HepG2 (cell line): ENCODE results near the gene PPIL6. TPM values are rescaled to one million over a fixed set of nuclear protein-coding genes. Genes with fewer than 3 reads are reported as not detected.
A peak's percentile ranks its signal among the peaks of the same experiment; 100 is the strongest.

Source experiments
- ATAC-seq: fragments of 200-7000 bp; cut with Tn5 transposase; 3 replicates; pipeline ENCODE4 v1.9.1; 2020; ENCODE audit warnings: mild to moderate bottlenecking, moderate library complexity
- BruUV-seq: library from RNA; stranded (reverse); fragments of 400-500 nt; replicated peaks from 2 replicates; lab custom pipeline; 2021; lab: Mats Ljungman, UMichigan
- CTCF ChIA-PET: fragments of 300-600 bp; formaldehyde crosslinking; extraction: SDS; loops from one replicate; lab custom pipeline; 2021; ENCODE audit warnings: low total read pairs, inconsistent platforms, low intra/inter-chr PET ratio; lab: Yijun Ruan, JAX
- POLR2A ChIA-PET: fragments of 350-600 bp; sonication (Branson Sonifier 250); formaldehyde crosslinking; loops from one replicate; lab custom pipeline; 2020; ENCODE audit warnings: antibody characterized with exemption, inconsistent platforms; lab: Yijun Ruan, JAX
- DNase-seq: peaks from one replicate; pipeline ENCODE4 v3.0.0-alpha.2; 2015; ENCODE audit warnings: low spot score
- FAIRE-seq: peaks from 3 replicates; lab custom pipeline; 2011; peaks lifted over from hg19 to GRCh38; lab: Jason Lieb, UNC
- H2AFZ ChIP-seq: one replicate; pipeline ENCODE4 v1.6.1; 2011; ENCODE audit warnings: low read length, inconsistent platforms
- H3K27ac ChIP-seq: fragments of 300-600 bp; 3 replicates; pipeline ENCODE4 v1.8.0; 2011; ENCODE audit warnings: mixed run types, mild to moderate bottlenecking, mixed read lengths, low read length, inconsistent platforms; ENCODE audit not compliant: insufficient read depth; ENCODE audit errors: extremely low read length
- H3K27me3 ChIP-seq, 2 experiments: fragments of 200-600 bp in 1 of 2; 2 replicates in 1 of 2; 3 replicates in 1 of 2; pipeline versions ENCODE4 v1.6.0 to v1.8.0; 2011; ENCODE audit warnings: low read length in 2 of 2, mild to moderate bottlenecking in 2 of 2, moderate library complexity in 2 of 2, inconsistent platforms in 1 of 2; ENCODE audit not compliant: insufficient read depth in 2 of 2, control insufficient read depth in 1 of 2
- H3K36me3 ChIP-seq, 2 experiments: fragments of 200-600 bp in 1 of 2; replicated peaks in 1 of 2; 2 replicates in 1 of 2; 3 replicates in 1 of 2; pipeline versions ENCODE4 v1.5.1 to v1.8.0; 2011; ENCODE audit warnings: low read length in 2 of 2, inconsistent platforms in 1 of 2; ENCODE audit not compliant: insufficient read depth in 2 of 2, control insufficient read depth in 1 of 2
- H3K4me1 ChIP-seq: 2 replicates; pipeline ENCODE4 v1.5.1; 2012; ENCODE audit warnings: low read length, inconsistent platforms; ENCODE audit not compliant: insufficient read depth
- H3K4me2 ChIP-seq: 2 replicates; pipeline ENCODE4 v1.6.0; 2011; ENCODE audit warnings: low read depth, low read length, inconsistent platforms
- H3K4me3 ChIP-seq, 3 experiments: fragments of 200-600 bp in 1 of 3; sonication (generic), shearing (Covaris generic) in 1 of 3; replicated peaks in 1 of 3; 2 replicates each; pipeline ENCODE4 v1.5.1; 2011 to 2016; ENCODE audit warnings: low read length in 3 of 3, inconsistent platforms in 2 of 3, low read depth in 2 of 3, mild to moderate bottlenecking in 2 of 3, control low read depth in 1 of 3, mixed read lengths in 1 of 3; ENCODE audit not compliant: insufficient read depth in 1 of 3
- H3K79me2 ChIP-seq: one replicate; pipeline ENCODE4 v1.6.1; 2011; ENCODE audit warnings: low read length, inconsistent platforms; ENCODE audit not compliant: insufficient read depth
- H3K9ac ChIP-seq: 2 replicates; pipeline ENCODE4 v1.6.0; 2011; ENCODE audit warnings: mild to moderate bottlenecking, low read depth, low read length, inconsistent platforms; ENCODE audit not compliant: insufficient read depth
- H3K9me3 ChIP-seq: 2 replicates; pipeline ENCODE4 v1.5.1; 2012; ENCODE audit warnings: mild to moderate bottlenecking, low read length
- H4K20me1 ChIP-seq: 2 replicates; pipeline ENCODE4 v1.6.0; 2011; ENCODE audit warnings: inconsistent platforms, mild to moderate bottlenecking, low read length, moderate library complexity; ENCODE audit not compliant: insufficient read depth
- ARNTL ChIP-seq: sonication (generic); formaldehyde crosslinking; IDR thresholded peaks from 2 replicates; pipeline ENCODE4 v1.4.0; 2020; ENCODE audit warnings: mild to moderate bottlenecking, missing genetic modification reagents
- CREM ChIP-seq, 2 experiments: sonication (generic) in 1 of 2; formaldehyde crosslinking in 1 of 2; IDR thresholded peaks; 2 replicates each; pipeline versions ENCODE4 v1.4.0 to v1.6.1; 2016 to 2020; ENCODE audit warnings: antibody characterized with exemption in 1 of 2, mild to moderate bottlenecking in 1 of 2, missing genetic modification reagents in 1 of 2
- GATAD1 ChIP-seq: IDR thresholded peaks from 2 replicates; pipeline ENCODE4 v1.6.1; 2016; ENCODE audit warnings: missing genetic modification reagents, missing compliant biosample characterization
- GPN1 ChIP-seq: sonication (generic); formaldehyde crosslinking; IDR thresholded peaks from 2 replicates; pipeline ENCODE4 v1.5.1; 2020; ENCODE audit warnings: missing genetic modification reagents, borderline replicate concordance
- HNRNPL ChIP-seq: fragments of 200-400 bp; formaldehyde crosslinking; IDR thresholded peaks from 2 replicates; pipeline ENCODE4 v1.6.1; 2017; ENCODE audit warnings: mild to moderate bottlenecking, low read depth, low read length
- KDM4B ChIP-seq: sonication (generic); formaldehyde crosslinking; IDR thresholded peaks from 2 replicates; pipeline ENCODE4 v1.4.0; 2020; ENCODE audit warnings: missing genetic modification reagents
- KLF13 ChIP-seq: sonication (generic); formaldehyde crosslinking; IDR thresholded peaks from 2 replicates; pipeline ENCODE4 v1.4.0; 2020; ENCODE audit warnings: mild to moderate bottlenecking, missing genetic modification reagents
- MAFF ChIP-seq: IDR thresholded peaks from 2 replicates; pipeline ENCODE4 v1.6.1; 2011; ENCODE audit warnings: low read depth, low read length, improper control_type of control experiment
- RFX3 ChIP-seq: IDR thresholded peaks from 2 replicates; pipeline ENCODE4 v1.6.1; 2016; ENCODE audit warnings: missing biosample characterization, missing genetic modification reagents
- SKI ChIP-seq: fragments of 450-650 bp; IDR thresholded peaks from one replicate; pipeline ENCODE4 v1.6.1; 2018; ENCODE audit warnings: mild to moderate bottlenecking; ENCODE audit not compliant: partially characterized antibody
- SOX13 ChIP-seq, 3 experiments: fragments of 450-650 bp in 1 of 3; sonication (generic) in 1 of 3; formaldehyde crosslinking in 1 of 3; IDR thresholded peaks in 2 of 3; conservative IDR thresholded peaks in 1 of 3; 2 replicates each; pipeline versions ENCODE4 v1.5.0 to v1.6.1; 2016 to 2020; ENCODE audit warnings: antibody characterized with exemption in 1 of 3, mild to moderate bottlenecking in 1 of 3, missing compliant biosample characterization in 1 of 3, missing genetic modification reagents in 1 of 3, moderate library complexity in 1 of 3
- XRCC5 ChIP-seq: fragments of 200-400 bp; formaldehyde crosslinking; optimal IDR thresholded peaks from 2 replicates; pipeline ENCODE3; 2017; ENCODE audit warnings: mild to moderate bottlenecking, low read length
- ZNF605 ChIP-seq: sonication (generic); formaldehyde crosslinking; IDR thresholded peaks from 2 replicates; pipeline ENCODE4 v1.8.0; 2022; ENCODE audit warnings: mild to moderate bottlenecking, missing genetic modification reagents
- ZSCAN31 ChIP-seq: sonication (generic); formaldehyde crosslinking; IDR thresholded peaks from 2 replicates; pipeline ENCODE4 v1.5.0; 2020; ENCODE audit warnings: low read depth, mild to moderate bottlenecking, missing genetic modification reagents
- WGBS: methylation state at CpG from one replicate; pipeline ENCODE4 v1.1.6; 2017; ENCODE audit warnings: low lambda C conversion rate; 5-methylcytosine and 5-hydroxymethylcytosine counted together
- in situ Hi-C: cut with HindIII; loops from 2 replicates; pipeline ENCODE4 v1.10.0; 2017; ENCODE audit warnings: low pct_unique_long_range_greater_than_20kb; ENCODE audit not compliant: extremely low pct_ligation_motif_present
- intact Hi-C: fragments of 100-400 bp; cut with micrococcal nuclease; formaldehyde crosslinking; loops from one replicate; pipeline ENCODE4 v1.10.0; 2022; ENCODE audit not compliant: unreplicated experiment
- polyA plus RNA-seq, 8 experiments: library from polyadenylated mRNA; depleted of rRNA in 3 of 8; stranded (reverse) in 7 of 8; unstranded in 1 of 8; fragments of >200 nt; fragmentation: Illumina TruSeq in 4 of 8; extraction: Trizol in 4 of 8; gene quantifications; 2 replicates each; pipeline versions ENCODE4 v1.2.1 to v1.2.3, GENCODE V29; 2011 to 2016; ENCODE audit warnings: low read depth in 4 of 8, missing spikeins in 1 of 8, mixed read lengths in 1 of 8; ENCODE audit not compliant: insufficient read depth in 1 of 8
- total RNA-seq, 5 experiments: library from RNA; depleted of rRNA; stranded (reverse); fragments of >200 nt; fragmentation: Illumina TruSeq; extraction: Trizol; gene quantifications; 2 replicates each; pipeline ENCODE4 v1.2.3, GENCODE V29; 2016; ENCODE audit warnings: low read depth in 1 of 5
- TF ChIP-seq, protein P1 (sequence below): sonication (generic); formaldehyde crosslinking; IDR thresholded peaks from 2 replicates; pipeline ENCODE4 v1.4.0; 2020; ENCODE audit warnings: missing genetic modification reagents
- TF ChIP-seq, protein P2 (sequence below): sonication (generic); formaldehyde crosslinking; IDR thresholded peaks from 2 replicates; pipeline ENCODE4 v1.4.0; 2020; ENCODE audit warnings: missing genetic modification reagents

Gene PPIL6
- total and polyA plus RNA-seq, 2 of the 13 experiments (the other 11 are each of a cell fraction or from before 2014, with no cell fraction given), result 0.22 to 0.46 TPM

DNA sequence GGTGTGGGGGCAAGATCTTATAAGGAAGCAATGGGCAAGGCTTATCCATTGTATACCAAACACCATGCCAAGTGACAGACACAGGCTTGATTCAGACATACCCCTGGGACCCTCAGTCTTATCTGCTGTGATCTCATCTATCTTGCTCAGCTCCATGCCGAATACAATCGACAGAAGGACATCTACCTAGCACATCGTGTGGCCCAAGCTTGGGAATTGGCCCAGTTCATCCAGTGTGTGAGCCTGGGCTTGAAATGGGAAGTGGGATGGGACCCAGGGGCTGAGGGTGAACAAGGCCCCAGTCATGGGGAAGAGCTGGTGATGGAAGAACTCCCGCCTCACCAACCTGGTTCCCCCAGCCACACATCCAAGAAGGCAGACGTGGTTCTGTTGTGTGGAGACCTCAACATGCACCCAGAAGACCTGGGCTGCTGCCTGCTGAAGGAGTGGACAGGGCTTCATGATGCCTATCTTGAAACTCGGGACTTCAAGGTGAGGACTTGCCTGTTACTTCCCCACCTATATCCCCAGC lies 2.0 kb upstream of the PPIL6 start:
- TF ChIP-seq GATAD1 (CRISPR knock-in tag) (no peak), CREM (IDR thresholded peaks at IDR 0.05) (no peak), CREM (CRISPR knock-in tag; IDR thresholded peaks at IDR 0.05) (no peak), KDM4B (CRISPR knock-in tag) (no peak), SOX13 (IDR thresholded peaks at IDR 0.05) (no peak), SOX13 (CRISPR knock-in tag; conservative IDR thresholded peaks at IDR 0.05 in 1 of 2, IDR thresholded peaks at IDR 0.05 in 1 of 2) (no peak), ZSCAN31 (CRISPR knock-in tag) (no peak), SKI (no peak), ZNF605 (CRISPR knock-in tag) (no peak), MAFF (no peak), KLF13 (CRISPR knock-in tag) (no peak), HNRNPL (no peak), GPN1 (CRISPR knock-in tag) (no peak), ARNTL (no peak), RFX3 (CRISPR knock-in tag) (no peak), XRCC5 (no peak)
- TF ChIP-seq, protein P1, sequence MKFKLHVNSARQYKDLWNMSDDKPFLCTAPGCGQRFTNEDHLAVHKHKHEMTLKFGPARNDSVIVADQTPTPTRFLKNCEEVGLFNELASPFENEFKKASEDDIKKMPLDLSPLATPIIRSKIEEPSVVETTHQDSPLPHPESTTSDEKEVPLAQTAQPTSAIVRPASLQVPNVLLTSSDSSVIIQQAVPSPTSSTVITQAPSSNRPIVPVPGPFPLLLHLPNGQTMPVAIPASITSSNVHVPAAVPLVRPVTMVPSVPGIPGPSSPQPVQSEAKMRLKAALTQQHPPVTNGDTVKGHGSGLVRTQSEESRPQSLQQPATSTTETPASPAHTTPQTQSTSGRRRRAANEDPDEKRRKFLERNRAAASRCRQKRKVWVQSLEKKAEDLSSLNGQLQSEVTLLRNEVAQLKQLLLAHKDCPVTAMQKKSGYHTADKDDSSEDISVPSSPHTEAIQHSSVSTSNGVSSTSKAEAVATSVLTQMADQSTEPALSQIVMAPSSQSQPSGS (CRISPR knock-in tag), result no peak
- TF ChIP-seq, protein P2, sequence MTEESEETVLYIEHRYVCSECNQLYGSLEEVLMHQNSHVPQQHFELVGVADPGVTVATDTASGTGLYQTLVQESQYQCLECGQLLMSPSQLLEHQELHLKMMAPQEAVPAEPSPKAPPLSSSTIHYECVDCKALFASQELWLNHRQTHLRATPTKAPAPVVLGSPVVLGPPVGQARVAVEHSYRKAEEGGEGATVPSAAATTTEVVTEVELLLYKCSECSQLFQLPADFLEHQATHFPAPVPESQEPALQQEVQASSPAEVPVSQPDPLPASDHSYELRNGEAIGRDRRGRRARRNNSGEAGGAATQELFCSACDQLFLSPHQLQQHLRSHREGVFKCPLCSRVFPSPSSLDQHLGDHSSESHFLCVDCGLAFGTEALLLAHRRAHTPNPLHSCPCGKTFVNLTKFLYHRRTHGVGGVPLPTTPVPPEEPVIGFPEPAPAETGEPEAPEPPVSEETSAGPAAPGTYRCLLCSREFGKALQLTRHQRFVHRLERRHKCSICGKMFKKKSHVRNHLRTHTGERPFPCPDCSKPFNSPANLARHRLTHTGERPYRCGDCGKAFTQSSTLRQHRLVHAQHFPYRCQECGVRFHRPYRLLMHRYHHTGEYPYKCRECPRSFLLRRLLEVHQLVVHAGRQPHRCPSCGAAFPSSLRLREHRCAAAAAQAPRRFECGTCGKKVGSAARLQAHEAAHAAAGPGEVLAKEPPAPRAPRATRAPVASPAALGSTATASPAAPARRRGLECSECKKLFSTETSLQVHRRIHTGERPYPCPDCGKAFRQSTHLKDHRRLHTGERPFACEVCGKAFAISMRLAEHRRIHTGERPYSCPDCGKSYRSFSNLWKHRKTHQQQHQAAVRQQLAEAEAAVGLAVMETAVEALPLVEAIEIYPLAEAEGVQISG (CRISPR knock-in tag), result no peak
- TF ChIP-seq, all 625 proteins: peak for 0
- no TSS peak for BruUV-seq
- no peak overlapping the region for H3K4me3 ChIP-seq
- ChIA-PET POLR2A (interaction anchor here (1.4 to 3.8 kb wide), 4 partner anchors 12 to 60 kb away, joined by 3 to 29 read pairs (median 13); partner anchors contain the start of genes CD164 and MICAL1), CTCF (no interaction called here)
- peaks cover 25% of the 10 kb centered on the region for H3K4me1 ChIP-seq
- intact Hi-C loops, result no loop called here
- H3K9me3 ChIP-seq, result no peaks in the 10 kb centered on the region
- H3K79me2 ChIP-seq, result peaks cover 9% of the 10 kb centered on the region
- ATAC-seq (no peak), FAIRE-seq (no peak), DNase-seq (no peak)
- no peak overlapping the region for H3K27ac ChIP-seq
- H4K20me1 ChIP-seq, result no peaks in the 10 kb centered on the region
- H3K4me2 ChIP-seq, result peak overlapping the region; percentile 93; the same call in 1 of the 2 replicates
- 96% methylated on average over 6 of the region's 6 CpGs for WGBS
- no peaks in the 10 kb centered on the region; a peak in 1 of 5 replicates for H3K27me3 ChIP-seq
- H2AFZ ChIP-seq, result no peak overlapping the region
- H3K9ac ChIP-seq, result no peak overlapping the region
- in situ Hi-C loops, result loop anchor here (5.0 kb wide), 1 partner anchor 60 kb away; the partner anchor contains the start of gene CD164
- peaks cover 2 to 10% of the 10 kb centered on the region in 2 experiments; a peak in 3 of 5 replicates for H3K36me3 ChIP-seq
